ENCODE data around the gene UBAC1. TPM values are rescaled to one million over a fixed set of nuclear protein-coding genes. Genes with fewer than 3 reads are reported as not detected.

The UBAC1 gene, protein sequence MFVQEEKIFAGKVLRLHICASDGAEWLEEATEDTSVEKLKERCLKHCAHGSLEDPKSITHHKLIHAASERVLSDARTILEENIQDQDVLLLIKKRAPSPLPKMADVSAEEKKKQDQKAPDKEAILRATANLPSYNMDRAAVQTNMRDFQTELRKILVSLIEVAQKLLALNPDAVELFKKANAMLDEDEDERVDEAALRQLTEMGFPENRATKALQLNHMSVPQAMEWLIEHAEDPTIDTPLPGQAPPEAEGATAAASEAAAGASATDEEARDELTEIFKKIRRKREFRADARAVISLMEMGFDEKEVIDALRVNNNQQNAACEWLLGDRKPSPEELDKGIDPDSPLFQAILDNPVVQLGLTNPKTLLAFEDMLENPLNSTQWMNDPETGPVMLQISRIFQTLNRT
- polyA plus RNA-seq (2013, experiment 1 of 2; ENCODE audit: insufficient read length), result 33.2 TPM
- 27.6 TPM for polyA plus RNA-seq (2013, experiment 2 of 2; ENCODE audit: insufficient read length)

DNA sequence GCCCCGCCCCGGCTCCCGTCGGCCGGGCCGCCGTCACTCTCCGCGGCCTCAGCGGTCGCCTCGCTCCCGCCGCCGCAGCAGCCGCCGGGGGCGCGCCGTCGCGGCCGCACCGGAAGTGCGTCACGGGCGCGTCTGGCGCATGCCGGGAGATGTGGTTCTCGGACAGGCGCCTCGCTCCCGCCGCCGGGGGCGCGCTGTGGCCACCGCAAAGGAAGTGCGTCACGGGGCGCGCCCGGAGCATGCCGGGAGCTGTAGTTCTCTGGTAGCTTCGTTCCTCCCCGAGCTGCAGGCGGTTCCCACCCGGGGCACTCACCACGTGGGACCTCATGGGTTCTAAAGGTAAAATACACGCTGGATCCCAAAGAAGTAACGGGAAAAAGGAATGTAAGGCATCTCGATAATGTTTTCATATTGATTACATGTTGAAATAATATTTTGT lies at the start of gene UBAC1:
Gene UBAC1, minus strand, starts transcription at position 97 of the 439 bp plus-strand sequence. CDS start 211 bp downstream, outside the sequence.
- peak; percentile 95 for DNase-seq

DNA sequence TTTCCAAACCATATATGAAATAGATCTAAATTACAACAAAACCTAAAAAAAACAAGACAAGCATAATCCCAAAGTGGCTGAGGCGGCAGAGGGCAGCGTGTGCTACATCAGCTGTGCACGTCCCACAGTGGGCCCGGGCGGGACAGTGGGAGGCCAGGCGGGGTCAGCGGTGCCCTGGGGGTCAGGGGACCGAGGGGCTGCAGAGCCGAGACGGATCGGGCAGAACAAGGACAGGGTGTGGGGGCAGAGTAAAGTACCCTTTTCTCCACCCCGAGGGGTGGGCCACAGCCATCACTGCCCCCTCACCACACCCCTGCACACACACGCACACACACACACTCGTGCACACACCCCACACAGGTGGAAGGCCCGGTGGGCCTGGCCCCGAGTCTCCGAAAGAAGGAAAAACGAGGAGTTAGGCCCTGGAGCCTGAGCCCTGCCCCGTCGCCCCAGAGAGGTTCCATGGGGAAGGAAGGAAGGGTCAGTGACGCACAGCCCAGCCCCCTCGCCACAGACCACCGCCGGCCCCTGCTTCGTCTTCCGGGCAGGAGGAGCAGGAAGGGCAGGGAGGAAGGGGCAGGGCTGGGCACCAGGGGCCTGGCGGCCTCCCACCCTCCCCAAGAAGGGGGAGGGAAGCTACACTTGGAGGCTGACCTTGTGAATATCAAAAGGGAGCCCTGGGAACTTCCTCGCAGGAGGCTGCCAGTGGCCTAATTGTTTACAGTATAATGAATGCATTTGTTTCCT lies 49.6 kb upstream of the UBAC1 start:
- no peak for DNase-seq

DNA sequence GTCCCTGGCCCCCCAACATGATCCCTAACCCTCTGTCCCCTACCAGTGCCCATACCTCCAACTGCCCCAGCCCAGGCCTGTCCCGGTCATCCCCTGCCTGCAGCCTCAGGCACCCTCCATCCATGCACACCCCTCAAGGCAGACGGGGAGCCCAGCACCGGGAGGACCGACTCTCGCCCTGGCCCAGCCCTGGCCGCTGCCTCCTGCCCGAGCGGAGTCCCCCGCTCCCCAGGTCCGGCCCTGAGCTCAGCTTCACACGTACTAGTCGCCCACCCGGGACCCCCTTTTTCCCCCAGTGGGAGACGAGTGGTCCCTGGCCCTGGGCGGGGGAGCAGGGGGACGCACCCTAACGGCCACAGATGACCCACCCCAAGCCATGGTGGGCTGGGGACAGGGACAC lies 49.0 kb upstream of the UBAC1 start:
- no peak for DNase-seq

DNA sequence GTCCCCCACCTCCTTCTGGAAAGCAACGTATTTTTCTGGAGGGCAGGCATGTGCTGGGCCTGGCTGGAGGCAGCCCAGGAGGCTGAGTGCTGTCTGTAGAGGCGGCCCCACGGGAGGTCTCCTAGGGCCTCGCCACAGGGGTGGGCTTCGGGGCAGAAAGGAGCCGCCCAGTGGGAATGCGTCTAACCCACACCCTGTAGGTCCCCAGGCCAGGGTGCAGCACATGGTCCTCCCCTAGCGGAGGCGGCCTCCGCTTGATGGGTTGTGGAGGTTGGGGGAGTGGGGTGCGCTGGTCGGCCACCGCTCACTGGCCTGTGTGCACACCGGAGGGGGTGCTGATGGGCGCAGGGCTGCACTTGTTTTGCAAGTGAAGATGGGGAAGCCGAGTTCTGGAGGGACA lies 48.3 kb upstream of the UBAC1 start:
- DNase-seq, result no peak

DNA sequence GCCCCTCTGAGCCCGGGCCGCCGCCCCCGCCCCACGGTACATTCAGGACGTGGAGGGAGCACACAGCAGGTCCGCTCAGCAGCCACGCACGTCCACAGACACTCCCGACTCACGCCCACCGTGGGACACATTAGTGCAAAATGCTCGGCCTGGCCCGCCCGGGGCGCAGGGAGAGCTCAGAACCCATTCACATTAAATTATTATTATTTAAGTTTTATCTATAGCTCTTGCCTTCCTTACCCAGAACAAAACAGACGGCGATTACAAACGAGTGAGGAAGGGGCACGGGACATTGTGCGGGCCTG lies 47.5 kb upstream of the UBAC1 start:
- DNase-seq, result no peak

DNA sequence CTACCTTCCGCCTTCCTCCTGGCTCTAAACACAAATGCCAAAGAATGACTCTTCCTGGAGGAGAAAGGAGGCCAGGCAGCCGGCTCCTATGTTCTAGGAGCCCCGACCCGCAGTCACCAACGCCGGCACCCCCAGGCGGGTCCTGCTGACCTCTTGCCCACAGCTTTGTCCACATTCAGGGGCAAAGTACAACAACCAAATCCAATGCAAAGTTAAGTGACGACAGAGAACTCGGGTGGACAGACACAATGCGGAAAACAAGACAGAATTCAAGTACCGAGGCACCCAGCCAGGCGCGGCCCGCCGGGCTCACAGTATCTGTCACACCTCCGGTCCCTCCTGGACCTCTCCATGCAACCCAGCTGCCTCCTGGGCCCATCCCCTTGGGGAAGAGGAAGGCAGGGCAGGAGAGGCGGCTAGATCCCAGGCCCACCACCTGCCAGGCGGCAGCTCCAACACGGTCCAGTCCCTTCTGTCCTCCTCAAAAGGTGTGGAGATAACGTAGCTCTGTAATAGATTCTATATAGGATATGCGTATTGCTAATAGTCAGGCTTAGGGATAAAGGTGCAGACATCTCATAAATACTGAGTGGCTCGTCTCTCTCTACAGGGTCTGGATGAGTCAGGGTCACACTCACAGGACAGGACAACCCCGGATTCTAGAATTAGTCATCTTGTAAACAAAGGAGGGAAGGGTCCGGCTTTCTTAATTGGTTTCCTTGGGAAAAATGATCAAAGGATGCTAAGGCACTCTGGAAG lies 46.9 kb upstream of the UBAC1 start:
- DNase-seq, result peak; percentile 81

DNA sequence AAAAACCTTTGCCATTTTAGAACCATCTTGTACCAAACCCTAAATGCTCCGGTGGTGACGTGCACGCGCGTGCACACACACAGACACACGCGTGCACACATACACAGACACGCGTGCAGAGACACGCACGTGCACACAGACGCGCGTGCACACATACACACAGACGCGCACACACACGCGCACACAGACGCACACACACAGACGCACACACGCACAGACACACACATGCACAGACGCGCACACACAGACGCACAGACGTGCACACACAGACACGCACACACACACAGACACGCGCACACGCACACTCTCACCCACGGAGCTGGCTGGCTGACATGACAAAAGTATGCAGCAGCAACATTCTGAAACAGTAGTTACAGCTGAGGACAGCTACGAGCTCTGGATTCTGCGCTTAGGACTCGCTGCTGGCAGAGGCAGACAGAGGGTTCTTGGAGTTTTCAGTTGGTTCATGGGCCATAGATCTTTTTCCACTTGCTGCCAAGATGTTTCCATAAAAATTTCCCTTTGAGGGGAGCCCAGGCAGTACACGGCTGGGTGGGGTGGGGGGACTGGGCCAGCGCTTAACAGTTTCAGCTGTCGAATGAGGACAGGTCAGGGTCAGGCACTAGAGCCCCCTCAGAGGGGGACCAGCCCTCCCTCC lies 46.2 kb upstream of the UBAC1 start:
- no peak for DNase-seq

DNA sequence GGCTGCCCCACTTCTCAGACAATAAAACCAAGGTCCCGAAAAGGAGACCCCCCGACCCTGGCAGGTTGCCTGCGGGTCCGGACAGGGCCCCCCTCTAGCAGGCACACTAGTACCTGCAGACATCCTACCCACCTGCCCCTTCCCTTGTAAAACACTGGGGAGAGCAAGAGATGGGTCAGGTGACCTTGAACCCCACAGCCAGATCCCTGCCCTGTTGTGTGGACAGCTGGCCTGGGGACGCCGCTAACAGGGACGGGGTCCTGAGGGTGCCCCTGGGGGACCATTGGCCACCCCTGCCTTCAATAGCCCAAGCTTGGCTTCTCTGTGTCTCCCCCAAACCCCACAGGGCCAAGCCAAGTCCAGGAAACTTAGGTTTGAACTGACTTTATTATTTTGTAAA lies 45.0 kb upstream of the UBAC1 start:
- no peak for DNase-seq

DNA sequence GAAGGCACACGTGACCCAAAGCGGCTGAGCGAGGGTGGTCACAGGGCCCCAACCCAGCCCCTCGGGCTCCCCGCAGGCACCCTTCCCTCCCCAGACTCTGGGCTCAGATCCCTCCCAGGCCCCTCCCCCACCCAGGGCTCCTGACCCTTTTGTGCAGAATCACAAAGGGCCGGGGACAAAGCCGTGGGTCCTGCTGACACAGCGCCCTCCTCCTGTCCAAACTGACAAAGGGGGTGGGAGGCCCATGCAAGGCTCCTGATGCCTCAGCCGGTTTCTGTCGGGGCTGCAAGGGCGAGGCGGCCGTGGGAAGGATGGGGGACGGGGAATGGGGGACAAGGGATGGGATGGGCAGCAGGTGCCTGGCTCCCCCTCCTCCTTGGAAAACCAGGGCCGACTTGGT lies 43.5 kb upstream of the UBAC1 start:
- no peak for DNase-seq

DNA sequence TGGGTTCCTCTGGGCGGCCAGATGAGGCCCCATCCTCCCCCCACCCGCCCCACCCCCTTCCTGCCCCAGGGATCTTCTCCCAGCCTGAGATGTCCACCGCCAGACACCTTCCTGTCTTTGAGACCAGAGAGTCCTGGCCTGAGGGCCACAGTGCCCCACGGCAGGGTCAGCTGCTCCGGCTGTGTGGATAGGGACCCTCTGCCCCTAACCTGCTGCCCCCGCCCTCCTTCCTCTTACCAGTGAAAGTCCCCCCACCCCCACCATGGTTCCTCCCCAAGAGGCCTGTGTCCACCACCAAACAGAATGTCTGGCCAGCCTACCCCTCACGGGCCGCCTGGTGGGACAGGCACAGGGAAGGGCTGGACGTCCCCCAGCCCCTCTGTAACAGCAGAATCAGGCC lies 43.0 kb upstream of the UBAC1 start:
- no peak for DNase-seq

DNA sequence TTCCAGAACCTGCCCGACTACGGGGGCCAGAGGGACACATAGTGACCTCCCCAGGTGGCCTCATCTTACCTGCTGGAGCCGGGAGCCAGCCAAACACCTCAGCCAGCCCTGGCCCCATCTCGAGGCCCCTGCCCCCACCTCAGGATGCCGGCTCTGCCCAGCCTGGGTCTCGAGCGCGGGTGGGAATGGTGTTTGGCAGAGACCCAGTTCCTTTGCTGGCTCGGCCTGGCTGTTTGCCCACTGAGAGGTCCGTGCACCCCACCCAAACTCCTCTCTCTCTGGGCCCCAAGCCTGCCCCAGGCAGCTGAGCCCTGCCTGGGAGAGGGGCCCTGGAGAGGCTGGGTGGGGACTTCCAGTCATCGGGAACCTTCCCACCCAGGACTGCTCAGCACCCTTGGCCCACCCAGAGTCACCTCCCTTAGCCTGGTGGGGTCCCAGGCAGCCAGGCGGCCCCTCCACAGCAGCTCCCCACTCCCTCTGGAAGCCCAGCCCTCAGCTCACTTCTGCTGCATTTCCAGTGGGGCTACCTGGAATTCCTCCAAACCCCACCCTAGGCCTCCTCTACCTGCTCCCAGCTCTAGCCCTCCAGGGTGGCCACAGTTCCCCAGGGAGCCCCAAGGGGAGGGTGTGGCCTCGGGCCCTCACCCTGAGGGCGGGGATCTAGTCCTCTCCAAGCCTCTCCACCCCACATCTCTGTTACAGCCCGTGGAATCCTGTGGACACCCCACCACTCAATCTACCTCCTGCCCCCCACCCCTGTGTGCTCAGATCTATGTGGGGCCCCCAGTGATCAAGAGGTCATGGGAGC lies 42.4 kb upstream of the UBAC1 start:
- no peak for DNase-seq

DNA sequence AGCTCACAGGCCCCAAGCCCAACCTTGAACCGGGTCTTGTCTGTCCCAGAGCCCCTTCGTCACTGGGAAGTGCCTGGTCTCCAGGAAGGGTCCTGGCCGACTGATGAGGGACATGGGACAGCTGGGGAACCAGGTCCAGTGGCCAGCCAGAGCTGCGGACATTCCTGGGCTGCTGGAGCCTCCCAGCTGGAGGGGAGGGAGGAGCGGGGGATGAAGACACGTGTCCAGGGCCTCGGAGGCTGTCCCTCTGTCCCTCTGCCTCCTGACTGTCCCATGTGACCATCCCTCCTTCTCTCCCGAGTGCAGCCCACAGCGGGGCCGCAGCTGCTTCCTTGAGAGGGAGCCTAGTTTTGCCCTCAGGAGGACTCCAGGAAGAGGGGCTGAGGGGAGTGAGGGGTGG lies 41.7 kb upstream of the UBAC1 start:
- no peak for DNase-seq

DNA sequence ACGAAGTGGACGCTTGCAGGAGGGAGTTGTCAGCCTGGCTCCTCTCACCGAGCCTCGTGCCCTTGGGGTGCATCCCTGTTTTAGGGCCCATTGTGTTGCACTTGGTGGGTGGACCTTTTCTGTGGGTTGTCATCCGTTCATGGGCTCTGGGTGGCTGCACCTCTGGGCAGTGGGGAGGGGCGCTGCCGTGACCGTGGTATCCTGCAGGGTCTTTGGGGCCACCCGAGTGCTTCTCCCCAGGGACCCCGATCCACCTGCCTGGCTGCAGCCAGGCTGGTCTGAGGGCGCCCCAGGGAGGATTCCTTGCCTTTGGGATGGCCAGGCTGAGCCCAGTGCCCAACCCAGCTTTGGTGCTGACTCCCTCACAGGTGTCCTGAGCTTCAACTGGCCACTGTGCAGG lies 41.0 kb upstream of the UBAC1 start:
- no peak for DNase-seq

DNA sequence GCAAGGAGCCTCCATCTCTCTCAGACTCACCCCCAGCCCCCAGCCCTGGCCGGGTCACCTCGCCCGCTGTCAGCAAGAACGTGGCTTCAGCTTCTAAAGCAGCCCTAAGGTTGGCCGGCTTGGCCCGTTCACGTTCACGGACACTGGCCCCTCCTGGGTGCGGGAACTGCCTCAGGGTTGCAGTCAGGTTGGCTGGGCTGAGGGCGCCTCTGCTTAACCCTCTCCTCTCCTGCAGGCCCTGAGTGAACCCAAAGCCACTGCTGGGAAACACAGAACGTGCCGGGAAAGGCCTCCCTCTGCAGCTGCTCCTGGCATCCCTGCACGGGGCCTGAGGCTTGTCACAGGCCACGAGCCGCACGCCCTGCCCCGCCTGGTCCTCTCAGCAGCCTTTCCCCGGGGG lies 40.1 kb upstream of the UBAC1 start:
- no peak for DNase-seq

DNA sequence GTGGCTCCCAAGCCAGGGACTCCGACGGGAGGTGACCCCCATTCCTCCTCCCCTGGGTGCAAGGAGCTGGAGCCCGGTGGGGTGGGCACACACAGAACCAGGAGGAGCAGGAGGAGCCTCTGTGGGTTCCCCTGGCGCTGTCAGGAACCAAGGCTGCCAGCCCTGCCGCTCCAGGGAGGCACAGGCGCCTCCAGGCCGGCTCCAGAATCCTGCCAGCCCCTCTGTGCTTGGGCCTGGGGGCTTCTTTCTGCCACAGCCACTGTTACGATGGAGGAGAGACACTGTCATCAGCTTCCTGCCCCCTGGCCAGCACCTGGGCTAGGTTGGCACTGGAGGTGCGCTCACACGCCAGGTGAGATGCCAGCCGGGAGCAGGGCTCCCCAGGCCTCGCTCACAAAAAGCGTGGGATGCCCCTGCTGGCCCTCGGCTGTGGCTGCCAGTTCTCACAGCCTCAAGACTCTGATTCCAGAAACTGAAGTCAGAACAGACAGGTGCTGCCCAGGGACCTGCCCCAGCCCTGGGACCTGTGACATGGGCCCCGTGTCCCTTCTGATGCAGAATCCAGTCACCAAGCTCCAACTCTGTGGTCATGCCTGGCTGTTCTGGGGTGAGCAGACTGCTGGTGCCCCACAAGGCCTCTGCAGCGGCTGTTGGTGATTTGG lies 37.4 kb upstream of the UBAC1 start:
- DNase-seq, result no peak

DNA sequence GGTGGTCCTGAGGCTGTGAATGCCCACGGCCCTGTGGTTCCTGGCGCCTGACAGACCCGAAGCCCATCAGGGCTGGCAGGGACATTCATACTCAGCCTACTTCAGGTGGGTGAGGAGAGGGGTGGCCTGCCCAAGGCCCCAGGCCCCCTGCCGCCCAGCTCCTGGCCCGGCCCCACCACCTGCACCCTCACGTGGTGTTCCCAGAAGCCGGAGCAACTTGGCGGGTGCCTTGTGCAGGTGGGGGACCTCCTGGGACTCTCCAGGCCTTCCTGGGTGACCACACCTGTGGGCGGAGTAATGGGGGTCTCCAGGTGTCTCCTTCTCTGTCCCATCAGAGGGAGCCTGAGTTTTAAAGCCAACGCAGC lies 36.8 kb upstream of the UBAC1 start:
- no peak for DNase-seq

DNA sequence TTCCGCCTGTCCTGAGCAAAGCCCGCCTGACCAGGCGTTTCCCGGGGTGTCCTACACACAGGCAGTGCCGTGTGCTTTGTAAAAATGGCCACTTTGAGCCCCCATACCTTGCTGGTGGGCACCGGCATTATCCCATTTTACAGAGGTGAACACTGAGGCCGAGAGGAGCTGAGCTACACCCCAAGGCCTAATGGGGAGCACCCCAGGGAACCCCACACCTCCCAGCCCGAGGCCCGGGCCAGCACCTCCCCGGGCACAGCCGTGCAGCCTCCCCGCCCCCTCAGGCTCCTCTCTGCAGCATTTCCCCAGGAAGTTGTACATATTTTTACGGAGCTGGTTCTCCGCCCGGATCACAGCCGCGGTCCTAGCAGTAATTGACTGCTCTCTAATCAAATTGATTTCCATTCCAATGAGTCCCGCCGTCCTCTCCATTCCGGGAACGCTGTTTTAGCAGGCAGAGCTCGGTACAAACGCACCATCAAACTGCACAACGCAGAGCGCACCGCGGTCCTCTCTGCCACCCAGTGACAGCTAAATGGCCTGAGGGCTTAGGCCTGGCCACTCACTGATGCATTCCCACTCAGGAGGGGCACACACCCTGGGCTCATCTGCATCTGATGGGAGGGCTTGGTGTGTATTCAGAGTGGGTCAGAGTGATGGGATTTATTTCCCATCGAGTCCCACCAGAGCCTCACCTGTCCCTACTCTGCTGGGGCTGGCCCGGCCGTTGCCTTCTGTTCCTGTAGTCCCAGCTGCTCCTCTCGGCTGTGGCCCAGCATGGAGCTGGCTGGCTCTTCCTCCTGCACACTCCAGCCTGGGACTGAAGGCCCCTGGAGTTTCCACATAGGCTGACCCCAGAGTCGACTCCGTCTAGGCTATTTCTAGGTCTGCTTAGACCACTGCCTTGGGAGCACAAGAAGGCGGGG lies 36.2 kb upstream of the UBAC1 start:
- DNase-seq, result no peak

DNA sequence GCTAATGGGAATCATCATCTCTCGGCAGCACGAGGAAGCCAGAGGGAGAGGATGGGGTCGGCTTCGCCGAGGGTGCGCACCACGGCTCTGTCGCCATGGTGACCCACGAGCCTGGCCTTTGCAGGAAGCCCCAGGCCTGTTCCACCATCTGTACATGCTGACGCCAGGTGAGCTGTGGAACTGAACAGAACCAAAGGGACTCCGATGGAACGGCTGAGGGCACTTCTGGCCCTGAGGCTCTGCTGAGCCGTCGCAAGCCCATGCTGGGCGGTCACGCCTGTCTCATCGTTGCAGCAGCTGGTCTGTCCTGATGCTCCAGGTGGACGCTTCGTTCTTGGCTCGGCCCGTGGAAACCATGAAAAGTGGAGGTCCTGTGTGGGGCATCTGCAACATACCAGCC lies 34.6 kb upstream of the UBAC1 start:
- DNase-seq, result no peak

DNA sequence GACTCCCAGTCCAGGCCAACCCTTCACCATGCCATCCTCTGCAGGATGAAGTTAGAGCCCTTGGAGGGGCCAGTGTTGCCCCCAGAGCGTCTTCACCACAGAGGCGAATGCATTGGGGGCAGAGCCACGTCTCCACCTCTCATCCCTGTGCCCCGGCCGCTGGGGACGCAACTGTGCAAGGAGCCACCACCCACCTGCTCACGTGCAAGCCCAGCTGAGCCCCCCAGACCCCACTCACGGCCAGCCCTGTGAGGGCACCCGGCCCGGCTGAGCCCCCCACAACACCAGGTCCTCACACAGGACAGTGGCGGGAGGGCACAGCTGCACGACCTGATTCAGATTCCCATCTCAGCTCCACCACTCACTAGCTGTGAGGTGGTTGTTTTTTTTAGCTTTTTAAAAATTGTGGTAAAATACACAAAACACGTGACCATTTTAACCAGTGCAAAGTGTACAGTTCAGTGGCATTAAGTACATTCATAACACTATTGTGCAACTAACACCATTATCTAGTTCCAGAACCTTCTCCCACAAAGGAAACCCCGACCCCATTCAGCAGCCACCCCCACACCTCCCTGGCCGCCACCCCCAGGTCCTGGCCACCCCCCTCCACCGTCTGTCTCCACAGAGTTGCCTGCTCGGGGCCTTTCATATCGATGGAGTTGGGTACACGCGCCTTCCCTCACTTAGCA lies 33.5 kb upstream of the UBAC1 start:
- no peak for DNase-seq

Data from fibroblast of skin of back (primary cell).